Activated naive CD4-positive, alpha-beta T cell treated with anti-CD3 and anti-CD28 coated beads, Interleukin-2, amount 50 U/mL, for 72 hours (primary cell): Measurements from ENCODE around the gene SMAD4. TPM values are rescaled to one million over a fixed set of nuclear protein-coding genes. Genes with fewer than 3 reads are reported as not detected.
"Not testable (repeated sequence)": the region's sequence is repeated elsewhere in the genome, so short reads cannot be mapped to it uniquely, and the experiment has no call there.

Experiments used
- ATAC-seq, 2 donors: fragments of 150-1000 bp; cut with Tn5 transposase; 2 replicates each; pipeline ENCODE4 v1.10.0; 2021; ENCODE audit warnings: mild to moderate bottlenecking in 2 of 2, moderate library complexity in 2 of 2
- DNase-seq, 2 donors: peaks; one replicate each; pipeline ENCODE4 v3.0.0; 2021 to 2022; ENCODE audit warnings: low spot score in 2 of 2
- H3K27ac Mint-ChIP-seq, 2 donors: one replicate each; pipeline ENCODE4 v1.8.0; 2022; ENCODE audit warnings: mild to moderate bottlenecking in 2 of 2, mixed read lengths in 2 of 2
- H3K36me3 Mint-ChIP-seq, 2 donors: one replicate each; pipeline ENCODE4 v1.8.0; 2022; ENCODE audit warnings: mixed read lengths in 2 of 2
- H3K9me3 Mint-ChIP-seq, 2 donors: one replicate each; pipeline ENCODE4 v1.8.0; 2022; ENCODE audit warnings: mixed read lengths in 2 of 2
- total RNA-seq, 2 donors: library from RNA; stranded (reverse); gene quantifications; one replicate each; pipeline ENCODE4 v1.2.3, GENCODE V29; 2022

The SMAD4 gene
- total RNA-seq, 2 donors from 2014 or later = 86.7 to 90.0 TPM

- ATAC-seq (peak; percentile 77 to 87), DNase-seq (no peak)
- Mint-ChIP-seq H3K9me3 (peaks cover 9 to 13% of the 10 kb centered on the region in 2 donors), H3K27ac (peak overlapping the region; percentile 93), H3K36me3 (peaks cover 38 to 75% of the 10 kb centered on the region in 2 donors)
These were observed 52.7 kb downstream of the SMAD4 start for GRCh38 chr18:51082571-51083267.

GRCh38 chr18:51083398-51083797 is 53.4 kb downstream of the SMAD4 start:
- H3K9me3 Mint-ChIP-seq = peaks cover 16 to 20% of the 10 kb centered on the region in 2 donors
- peak overlapping the region; percentile 93 for H3K27ac Mint-ChIP-seq
- peak in 1 of 2 donors; percentile 75 for ATAC-seq

GRCh38 chr18:51088410-51088809 is 58.4 kb downstream of the SMAD4 start:
- H3K9me3 Mint-ChIP-seq = peaks cover 17 to 21% of the 10 kb centered on the region in 2 donors
- no peak for DNase-seq
- peaks cover 24 to 51% of the 10 kb centered on the region in 2 donors for H3K36me3 Mint-ChIP-seq
- ATAC-seq = no peak
- no peak overlapping the region for H3K27ac Mint-ChIP-seq

More at GRCh38 chr18:51083398-51083797, 53.4 kb downstream of the SMAD4 start:
- no peak for DNase-seq
- H3K36me3 Mint-ChIP-seq = peaks cover 38 to 77% of the 10 kb centered on the region in 2 donors

GRCh38 chr18:51089691-51090090 is 59.7 kb downstream of the SMAD4 start:
- H3K36me3 Mint-ChIP-seq = peaks cover 13 to 39% of the 10 kb centered on the region in 2 donors
- DNase-seq (no peak), ATAC-seq (no peak)
- no peak overlapping the region for H3K27ac Mint-ChIP-seq
- peaks cover 17 to 26% of the 10 kb centered on the region in 2 donors for H3K9me3 Mint-ChIP-seq

GRCh38 chr18:51091270-51091669 is 61.3 kb downstream of the SMAD4 start:
- Mint-ChIP-seq H3K36me3 (peaks cover 0 to 23% of the 10 kb centered on the region in 2 donors), H3K9me3 (peaks cover 12 to 22% of the 10 kb centered on the region in 2 donors), H3K27ac (peak overlapping the region in 1 of 2 donors; percentile 8)
- DNase-seq = no peak
- peak in 1 of 2 donors; percentile 16 for ATAC-seq

- Mint-ChIP-seq H3K9me3 (peaks cover 12 to 14% of the 10 kb centered on the region in 2 donors), H3K27ac (no peak overlapping the region), H3K36me3 (peaks cover 0 to 14% of the 10 kb centered on the region in 2 donors)
- peak in 1 of 2 donors; percentile 47 for ATAC-seq
- no peak for DNase-seq
These were observed 62.1 kb downstream of the SMAD4 start for GRCh38 chr18:51092117-51092516.

- H3K36me3 Mint-ChIP-seq, H3K27ac Mint-ChIP-seq, ATAC-seq, DNase-seq: not testable (repeated sequence)
- H3K9me3 Mint-ChIP-seq = peaks cover 5 to 10% of the 10 kb centered on the region in 2 donors
These were observed 63.0 kb downstream of the SMAD4 start for GRCh38 chr18:51092967-51093366.

- no peak overlapping the region for H3K27ac Mint-ChIP-seq
- no peak for DNase-seq
- no peak for ATAC-seq
- H3K9me3 Mint-ChIP-seq = peaks cover 0 to 13% of the 10 kb centered on the region in 2 donors
- no peaks in the 10 kb centered on the region for H3K36me3 Mint-ChIP-seq
These were observed 67.2 kb downstream of the SMAD4 start for GRCh38 chr18:51097021-51097822.

- no peaks in the 10 kb centered on the region for H3K36me3 Mint-ChIP-seq
- DNase-seq (no peak), ATAC-seq (no peak)
- H3K9me3 Mint-ChIP-seq = peaks cover 0 to 13% of the 10 kb centered on the region in 2 donors
- no peak overlapping the region for H3K27ac Mint-ChIP-seq
These were observed 68.1 kb downstream of the SMAD4 start for GRCh38 chr18:51098082-51098481.

- DNase-seq (no peak), ATAC-seq (no peak)
- Mint-ChIP-seq H3K36me3 (no peaks in the 10 kb centered on the region), H3K27ac (no peak overlapping the region), H3K9me3 (peaks cover 0 to 13% of the 10 kb centered on the region in 2 donors)
These were observed 68.5 kb downstream of the SMAD4 start for GRCh38 chr18:51098513-51098912.

- H3K27ac Mint-ChIP-seq = no peak overlapping the region
- ATAC-seq = no peak
- peaks cover 0 to 8% of the 10 kb centered on the region in 2 donors for H3K9me3 Mint-ChIP-seq
- no peaks in the 10 kb centered on the region for H3K36me3 Mint-ChIP-seq
- no peak for DNase-seq
These were observed 70.5 kb downstream of the SMAD4 start for GRCh38 chr18:51100385-51101120.

GRCh38 chr18:51107082-51107481 is 77.1 kb downstream of the SMAD4 start:
- Mint-ChIP-seq H3K36me3 (no peaks in the 10 kb centered on the region), H3K27ac (peak overlapping the region in 1 of 2 donors; percentile 75), H3K9me3 (peaks cover 0 to 5% of the 10 kb centered on the region in 2 donors)
- DNase-seq (no peak), ATAC-seq (peak in 1 of 2 donors; percentile 44)

GRCh38 chr18:51107598-51108305 is 77.7 kb downstream of the SMAD4 start:
- peaks cover 0 to 5% of the 10 kb centered on the region in 2 donors for H3K9me3 Mint-ChIP-seq
- peak in 1 of 2 donors; percentile 50 for ATAC-seq
- H3K36me3 Mint-ChIP-seq = no peaks in the 10 kb centered on the region
- DNase-seq = no peak
- H3K27ac Mint-ChIP-seq = peak overlapping the region in 1 of 2 donors; percentile 75

- ATAC-seq = no peak
- no peak for DNase-seq
- H3K27ac Mint-ChIP-seq = peak overlapping the region in 1 of 2 donors; percentile 75
- H3K36me3 Mint-ChIP-seq = no peaks in the 10 kb centered on the region
- H3K9me3 Mint-ChIP-seq = peaks cover 0 to 5% of the 10 kb centered on the region in 2 donors
These were observed 78.3 kb downstream of the SMAD4 start for GRCh38 chr18:51108330-51108729.

- Mint-ChIP-seq H3K9me3 (peaks cover 0 to 5% of the 10 kb centered on the region in 2 donors), H3K27ac (no peak overlapping the region), H3K36me3 (no peaks in the 10 kb centered on the region)
- ATAC-seq (peak; percentile 87 to 93), DNase-seq (peak; percentile 64 to 88)
These were observed 80.2 kb downstream of the SMAD4 start for GRCh38 chr18:51110073-51110797.
